ENCODE measurements around the gene PARP9. TPM values are rescaled to one million over a fixed set of nuclear protein-coding genes. Genes with fewer than 3 reads are reported as not detected.

The PARP9 gene
- total RNA-seq, 2 donors from 2014 or later, result 9.2 to 14.5 TPM

DNA sequence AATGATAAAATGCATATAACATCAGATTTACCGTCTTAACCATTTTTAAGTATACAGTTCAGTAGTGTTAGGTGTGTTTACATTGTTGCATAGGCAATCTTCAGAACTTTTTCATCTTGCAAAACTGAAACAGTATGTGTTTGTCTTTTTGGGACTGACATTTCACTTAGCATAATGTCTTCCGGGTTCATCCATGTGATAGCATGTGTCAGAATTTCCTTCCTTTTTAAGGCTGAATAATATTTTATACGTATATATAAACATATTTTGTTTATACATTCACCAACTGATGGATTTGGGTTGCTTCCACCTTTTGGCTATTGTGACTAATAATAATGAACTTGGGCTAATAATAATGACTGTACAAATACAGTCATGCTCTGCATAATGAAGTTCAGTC is 16.4 kb upstream of the PARP9 start:
- TF ChIP-seq, protein P1, sequence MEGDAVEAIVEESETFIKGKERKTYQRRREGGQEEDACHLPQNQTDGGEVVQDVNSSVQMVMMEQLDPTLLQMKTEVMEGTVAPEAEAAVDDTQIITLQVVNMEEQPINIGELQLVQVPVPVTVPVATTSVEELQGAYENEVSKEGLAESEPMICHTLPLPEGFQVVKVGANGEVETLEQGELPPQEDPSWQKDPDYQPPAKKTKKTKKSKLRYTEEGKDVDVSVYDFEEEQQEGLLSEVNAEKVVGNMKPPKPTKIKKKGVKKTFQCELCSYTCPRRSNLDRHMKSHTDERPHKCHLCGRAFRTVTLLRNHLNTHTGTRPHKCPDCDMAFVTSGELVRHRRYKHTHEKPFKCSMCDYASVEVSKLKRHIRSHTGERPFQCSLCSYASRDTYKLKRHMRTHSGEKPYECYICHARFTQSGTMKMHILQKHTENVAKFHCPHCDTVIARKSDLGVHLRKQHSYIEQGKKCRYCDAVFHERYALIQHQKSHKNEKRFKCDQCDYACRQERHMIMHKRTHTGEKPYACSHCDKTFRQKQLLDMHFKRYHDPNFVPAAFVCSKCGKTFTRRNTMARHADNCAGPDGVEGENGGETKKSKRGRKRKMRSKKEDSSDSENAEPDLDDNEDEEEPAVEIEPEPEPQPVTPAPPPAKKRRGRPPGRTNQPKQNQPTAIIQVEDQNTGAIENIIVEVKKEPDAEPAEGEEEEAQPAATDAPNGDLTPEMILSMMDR (IDR thresholded peaks at IDR 0.05), result no peak
- no peak for DNase-seq (ENCODE audit: low spot score)
- no peak overlapping the region for H3K4me3 ChIP-seq
- no peak overlapping the region for H3K27ac ChIP-seq
- H3K4me1 ChIP-seq, result no peaks in the 10 kb centered on the region
- H3K27me3 ChIP-seq, result no peaks in the 10 kb centered on the region
- H3K36me3 ChIP-seq, result no peaks in the 10 kb centered on the region
- H3K9me3 ChIP-seq, result peaks cover 7 to 30% of the 10 kb centered on the region in 2 donors

- Histone ChIP-seq H3K4me3 (peak overlapping the region; percentile 28 to 61), H3K27ac (peak overlapping the region in 1 of 2 donors; percentile 60), H3K36me3 (no peaks in the 10 kb centered on the region), H3K9me3 (peaks cover 7 to 23% of the 10 kb centered on the region in 2 donors), H3K27me3 (no peaks in the 10 kb centered on the region), H3K4me1 (peaks cover 0 to 3% of the 10 kb centered on the region in 2 donors)
- TF ChIP-seq, protein P1 (IDR thresholded peaks at IDR 0.05), result no peak
- DNase-seq (ENCODE audit: low spot score), result no peak
These were observed 14.1 kb upstream of the PARP9 start for GRCh38 chr3:122578069-122578740.

GRCh38 chr3:122577409-122578031 is 13.4 kb upstream of the PARP9 start, which contains the start of gene PARP15:
Gene PARP15, plus strand, starts transcription at chr3:122577650. Its CDS starts 18 bp downstream, at chr3:122577668.
- H3K27me3 ChIP-seq, result no peaks in the 10 kb centered on the region
- TF ChIP-seq, protein P1 (IDR thresholded peaks at IDR 0.05), result no peak
- H3K9me3 ChIP-seq, result peaks cover 7 to 16% of the 10 kb centered on the region in 2 donors
- H3K4me3 ChIP-seq, result peak within 1 kb of the TSS; percentile 28 to 61
- peak within 1 kb of the TSS in 1 of 2 donors; percentile 60 for H3K27ac ChIP-seq
- H3K36me3 ChIP-seq, result no peaks in the 10 kb centered on the region
- peaks cover 0 to 10% of the 10 kb centered on the region in 2 donors for H3K4me1 ChIP-seq
- DNase-seq (ENCODE audit: low spot score), result no peak

DNA sequence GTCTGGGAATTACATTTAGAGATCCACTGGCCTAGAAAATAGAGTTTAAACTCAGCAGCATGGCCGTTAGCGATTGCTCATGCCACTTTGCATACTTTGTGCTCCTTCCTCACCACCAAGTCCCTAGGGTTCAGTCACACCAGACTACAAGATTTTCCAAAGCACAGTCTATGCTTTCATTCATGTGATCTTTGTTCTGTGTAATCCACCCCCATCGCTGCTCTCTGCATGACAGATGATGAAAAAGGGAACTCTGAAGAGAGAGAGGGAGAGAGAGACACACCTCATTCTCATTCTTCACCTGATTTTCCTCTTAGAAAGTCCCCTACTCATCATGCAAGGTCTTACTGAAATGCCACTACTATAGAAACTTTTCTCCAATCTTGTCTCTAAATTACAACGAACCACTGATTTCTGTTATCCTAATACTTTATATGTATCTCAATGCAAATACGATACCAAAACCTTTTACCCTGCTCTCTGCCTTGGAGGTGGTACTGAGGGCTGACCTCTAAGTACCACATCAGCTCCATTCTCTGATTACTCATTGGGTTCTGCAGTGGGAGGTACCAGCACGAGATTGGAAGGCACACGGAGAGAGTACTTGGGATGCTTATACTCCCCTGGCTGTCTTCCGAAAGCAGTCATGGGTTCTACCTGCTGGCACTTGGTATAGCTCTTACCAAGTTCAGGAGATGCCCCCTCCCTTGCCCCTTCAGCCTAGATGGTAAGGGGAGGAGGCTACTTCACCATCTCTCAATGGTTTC is 12.3 kb upstream of the PARP9 start:
- H3K27me3 ChIP-seq, result no peaks in the 10 kb centered on the region
- DNase-seq (ENCODE audit: low spot score), result no peak
- no peak overlapping the region for H3K4me3 ChIP-seq
- peaks cover 0 to 5% of the 10 kb centered on the region in 2 donors for H3K9me3 ChIP-seq
- peaks cover 7% of the 10 kb centered on the region for H3K36me3 ChIP-seq
- H3K27ac ChIP-seq, result no peak overlapping the region
- peaks cover 0 to 10% of the 10 kb centered on the region in 2 donors for H3K4me1 ChIP-seq
- TF ChIP-seq, protein P1 (IDR thresholded peaks at IDR 0.05), result no peak

DNA sequence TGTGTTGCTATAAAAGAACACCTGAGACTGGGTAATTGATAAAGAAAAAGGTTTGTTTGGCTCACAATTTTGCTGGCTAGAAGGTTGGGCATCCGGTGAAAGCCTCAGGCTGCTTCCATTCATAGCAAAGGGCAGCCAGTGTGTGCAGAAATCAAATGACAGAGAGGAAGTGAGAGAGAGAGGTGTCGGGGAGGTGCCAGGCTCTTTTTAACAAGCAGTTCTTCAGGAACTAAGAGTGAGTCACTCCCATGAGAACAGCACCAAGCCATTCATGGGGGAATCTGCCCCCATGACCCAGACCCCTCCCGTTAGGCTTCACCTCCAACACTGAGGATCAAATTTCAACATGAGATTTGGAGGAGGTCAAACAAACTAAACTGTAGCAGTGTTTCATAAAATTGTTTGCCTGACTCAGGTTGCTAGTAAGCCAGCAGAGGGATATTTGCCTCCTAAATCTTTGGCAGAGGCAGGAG is 8.9 kb upstream of the PARP9 start:
- H3K4me1 ChIP-seq, result peaks cover 0 to 10% of the 10 kb centered on the region in 2 donors
- H3K9me3 ChIP-seq, result no peaks in the 10 kb centered on the region
- peak overlapping the region in 1 of 2 donors; percentile 6 for H3K27ac ChIP-seq
- no peak for DNase-seq (ENCODE audit: low spot score)
- H3K27me3 ChIP-seq, result no peaks in the 10 kb centered on the region
- peaks cover 20% of the 10 kb centered on the region for H3K36me3 ChIP-seq
- H3K4me3 ChIP-seq, result no peak overlapping the region
- TF ChIP-seq, protein P1 (IDR thresholded peaks at IDR 0.05), result no peak

All from right atrium auricular region (tissue), 2 donors.